ENCODE results near the gene ETV2.

ETV2 gene, protein sequence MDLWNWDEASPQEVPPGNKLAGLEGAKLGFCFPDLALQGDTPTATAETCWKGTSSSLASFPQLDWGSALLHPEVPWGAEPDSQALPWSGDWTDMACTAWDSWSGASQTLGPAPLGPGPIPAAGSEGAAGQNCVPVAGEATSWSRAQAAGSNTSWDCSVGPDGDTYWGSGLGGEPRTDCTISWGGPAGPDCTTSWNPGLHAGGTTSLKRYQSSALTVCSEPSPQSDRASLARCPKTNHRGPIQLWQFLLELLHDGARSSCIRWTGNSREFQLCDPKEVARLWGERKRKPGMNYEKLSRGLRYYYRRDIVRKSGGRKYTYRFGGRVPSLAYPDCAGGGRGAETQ

GRCh38 chr19:35641515-35642151 lies at the start of gene ETV2:
Gene ETV2, plus strand, starts transcription at chr19:35641745. Its CDS starts 716 bp downstream, at chr19:35642461.
- TF ChIP-seq ZNF629 (tag by site-specific recombination; IDR thresholded peaks at IDR 0.05) (0 out of 2 replicates have a peak, but pooled peaks have one; percentile 49), ZFHX2 (tag by site-specific recombination; conservative IDR thresholded peaks at IDR 0.05) (peak; percentile 94), ZBTB21 (tag by site-specific recombination; IDR thresholded peaks at IDR 0.05) (peak; percentile 40; the same call in 1 of the 2 replicates), SP2 (tag by site-specific recombination; IDR thresholded peaks at IDR 0.05) (peak; percentile 62), ZNF292 (tag by site-specific recombination; IDR thresholded peaks at IDR 0.05; ENCODE audit: borderline replicate concordance, low read depth) (no peak), GLIS2 (tag by site-specific recombination; IDR thresholded peaks at IDR 0.05) (no peak), ZNF654 (tag by site-specific recombination; IDR thresholded peaks at IDR 0.05; ENCODE audit: low read depth) (no peak), HIC1 (tag by site-specific recombination; IDR thresholded peaks at IDR 0.05) (no peak), ZNF341 (tag by site-specific recombination; IDR thresholded peaks at IDR 0.05; ENCODE audit: low read depth) (no peak), KLF1 (tag by site-specific recombination; IDR thresholded peaks at IDR 0.05) (peak; percentile 58; the same call in 1 of the 2 replicates), EGR2 (tag by site-specific recombination; IDR thresholded peaks at IDR 0.05; ENCODE audit: low read depth) (peak; percentile 91), ZNF354C (tag by site-specific recombination; IDR thresholded peaks at IDR 0.05; ENCODE audit: borderline replicate concordance, low read depth) (no peak)
- TF ChIP-seq, protein P1, sequence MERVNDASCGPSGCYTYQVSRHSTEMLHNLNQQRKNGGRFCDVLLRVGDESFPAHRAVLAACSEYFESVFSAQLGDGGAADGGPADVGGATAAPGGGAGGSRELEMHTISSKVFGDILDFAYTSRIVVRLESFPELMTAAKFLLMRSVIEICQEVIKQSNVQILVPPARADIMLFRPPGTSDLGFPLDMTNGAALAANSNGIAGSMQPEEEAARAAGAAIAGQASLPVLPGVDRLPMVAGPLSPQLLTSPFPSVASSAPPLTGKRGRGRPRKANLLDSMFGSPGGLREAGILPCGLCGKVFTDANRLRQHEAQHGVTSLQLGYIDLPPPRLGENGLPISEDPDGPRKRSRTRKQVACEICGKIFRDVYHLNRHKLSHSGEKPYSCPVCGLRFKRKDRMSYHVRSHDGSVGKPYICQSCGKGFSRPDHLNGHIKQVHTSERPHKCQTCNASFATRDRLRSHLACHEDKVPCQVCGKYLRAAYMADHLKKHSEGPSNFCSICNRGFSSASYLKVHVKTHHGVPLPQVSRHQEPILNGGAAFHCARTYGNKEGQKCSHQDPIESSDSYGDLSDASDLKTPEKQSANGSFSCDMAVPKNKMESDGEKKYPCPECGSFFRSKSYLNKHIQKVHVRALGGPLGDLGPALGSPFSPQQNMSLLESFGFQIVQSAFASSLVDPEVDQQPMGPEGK (tag by site-specific recombination; IDR thresholded peaks at IDR 0.05): peak; percentile 50; the same call in 1 of the 2 replicates
- TF ChIP-seq, protein P2, sequence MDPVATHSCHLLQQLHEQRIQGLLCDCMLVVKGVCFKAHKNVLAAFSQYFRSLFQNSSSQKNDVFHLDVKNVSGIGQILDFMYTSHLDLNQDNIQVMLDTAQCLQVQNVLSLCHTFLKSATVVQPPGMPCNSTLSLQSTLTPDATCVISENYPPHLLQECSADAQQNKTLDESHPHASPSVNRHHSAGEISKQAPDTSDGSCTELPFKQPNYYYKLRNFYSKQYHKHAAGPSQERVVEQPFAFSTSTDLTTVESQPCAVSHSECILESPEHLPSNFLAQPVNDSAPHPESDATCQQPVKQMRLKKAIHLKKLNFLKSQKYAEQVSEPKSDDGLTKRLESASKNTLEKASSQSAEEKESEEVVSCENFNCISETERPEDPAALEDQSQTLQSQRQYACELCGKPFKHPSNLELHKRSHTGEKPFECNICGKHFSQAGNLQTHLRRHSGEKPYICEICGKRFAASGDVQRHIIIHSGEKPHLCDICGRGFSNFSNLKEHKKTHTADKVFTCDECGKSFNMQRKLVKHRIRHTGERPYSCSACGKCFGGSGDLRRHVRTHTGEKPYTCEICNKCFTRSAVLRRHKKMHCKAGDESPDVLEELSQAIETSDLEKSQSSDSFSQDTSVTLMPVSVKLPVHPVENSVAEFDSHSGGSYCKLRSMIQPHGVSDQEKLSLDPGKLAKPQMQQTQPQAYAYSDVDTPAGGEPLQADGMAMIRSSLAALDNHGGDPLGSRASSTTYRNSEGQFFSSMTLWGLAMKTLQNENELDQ (tag by site-specific recombination; IDR thresholded peaks at IDR 0.05; ENCODE audit: low read depth): no peak
- Histone ChIP-seq H3K9me3 (ENCODE audit: control insufficient read depth, insufficient read depth, low read depth, low read length) (no peaks in the 10 kb centered on the region), H3K4me1 (ENCODE audit: control insufficient read depth, insufficient read depth, low read length) (peaks cover 27% of the 10 kb centered on the region), H3K36me3 (ENCODE audit: control insufficient read depth in 2 of 2, insufficient read depth in 1 of 2, low read length in 2 of 2) (peaks cover 18 to 22% of the 10 kb centered on the region in 2 experiments), H3K4me3 (ENCODE audit: low read depth, low read length) (no peak within 1 kb of the TSS), H3K27ac (ENCODE audit: extremely low read depth, low read depth, low read length) (no peak within 1 kb of the TSS)
- ChIA-PET CTCF (interaction anchor here (1.1 kb wide), 1 partner anchor 93 kb away, joined by 5 read pairs; no protein-coding TSS in a partner anchor), POLR2A (interaction anchor here (0.6 to 3.8 kb wide), 5 partner anchors 10 to 642 kb away, joined by 3 to 42 read pairs (median 6); partner anchors contain the start of gene LIN37)

- ChIA-PET CTCF (interaction anchor here (0.6 to 5.3 kb wide), 47 partner anchors 8 to 1883 kb away, joined by 3 to 52 read pairs (median 4); partner anchors contain the start of genes FFAR1 and HAUS5), POLR2A (interaction anchor here (0.7 to 0.8 kb wide), 2 partner anchors 10 to 35 kb away, joined by 4 read pairs; no protein-coding TSS in a partner anchor)
- TF ChIP-seq ZFP37 (tag by site-specific recombination; IDR thresholded peaks at IDR 0.05) (no peak), SCRT2 (tag by site-specific recombination; IDR thresholded peaks at IDR 0.05) (peak; percentile 39; the same call in 1 of the 2 replicates), ELK4 (IDR thresholded peaks at IDR 0.05; ENCODE audit: borderline replicate concordance, low read depth, low read length) (no peak), SCRT1 (tag by site-specific recombination; IDR thresholded peaks at IDR 0.05; ENCODE audit: borderline replicate concordance) (0 out of 2 replicates have a peak, but pooled peaks have one; percentile 33), ZNF2 (tag by site-specific recombination; IDR thresholded peaks at IDR 0.05) (0 out of 2 replicates have a peak, but pooled peaks have one; percentile 29), CTCF (tag by site-specific recombination; IDR thresholded peaks at IDR 0.05) (0 out of 2 replicates have a peak, but pooled peaks have one; percentile 34), ZEB2 (tag by site-specific recombination; IDR thresholded peaks at IDR 0.05) (0 out of 2 replicates have a peak, but pooled peaks have one; percentile 19), FEZF1 (tag by site-specific recombination; IDR thresholded peaks at IDR 0.05) (no peak)
Measured at GRCh38 chr19:35592226-35592625, 49.3 kb upstream of the ETV2 start.

More at GRCh38 chr19:35592226-35592625, 49.3 kb upstream of the ETV2 start:
- H3K4me3 ChIP-seq (ENCODE audit: low read depth, low read length): no peak overlapping the region
- H3K9me3 ChIP-seq (ENCODE audit: control insufficient read depth, insufficient read depth, low read depth, low read length): no peaks in the 10 kb centered on the region; the same call in 1 of the 2 replicates
- 0 out of 2 replicates have a peak, but pooled peaks cover 2% of the 10 kb centered on the region for H3K4me1 ChIP-seq (ENCODE audit: control insufficient read depth, insufficient read depth, low read length)
- no peak overlapping the region for H3K27ac ChIP-seq (ENCODE audit: extremely low read depth, low read depth, low read length)
- H3K36me3 ChIP-seq (ENCODE audit: control insufficient read depth in 2 of 2, insufficient read depth in 1 of 2, low read length in 2 of 2): no peaks in the 10 kb centered on the region; a peak in 1 of 3 replicates
